Measurements from ENCODE around the gene KIF6. TPM values are rescaled to one million over a fixed set of nuclear protein-coding genes. Genes with fewer than 3 reads are reported as not detected.

Gene KIF6
- total RNA-seq, 4 donors from 2014 or later = 0.47 to 2.3 (median 0.97) TPM

DNA sequence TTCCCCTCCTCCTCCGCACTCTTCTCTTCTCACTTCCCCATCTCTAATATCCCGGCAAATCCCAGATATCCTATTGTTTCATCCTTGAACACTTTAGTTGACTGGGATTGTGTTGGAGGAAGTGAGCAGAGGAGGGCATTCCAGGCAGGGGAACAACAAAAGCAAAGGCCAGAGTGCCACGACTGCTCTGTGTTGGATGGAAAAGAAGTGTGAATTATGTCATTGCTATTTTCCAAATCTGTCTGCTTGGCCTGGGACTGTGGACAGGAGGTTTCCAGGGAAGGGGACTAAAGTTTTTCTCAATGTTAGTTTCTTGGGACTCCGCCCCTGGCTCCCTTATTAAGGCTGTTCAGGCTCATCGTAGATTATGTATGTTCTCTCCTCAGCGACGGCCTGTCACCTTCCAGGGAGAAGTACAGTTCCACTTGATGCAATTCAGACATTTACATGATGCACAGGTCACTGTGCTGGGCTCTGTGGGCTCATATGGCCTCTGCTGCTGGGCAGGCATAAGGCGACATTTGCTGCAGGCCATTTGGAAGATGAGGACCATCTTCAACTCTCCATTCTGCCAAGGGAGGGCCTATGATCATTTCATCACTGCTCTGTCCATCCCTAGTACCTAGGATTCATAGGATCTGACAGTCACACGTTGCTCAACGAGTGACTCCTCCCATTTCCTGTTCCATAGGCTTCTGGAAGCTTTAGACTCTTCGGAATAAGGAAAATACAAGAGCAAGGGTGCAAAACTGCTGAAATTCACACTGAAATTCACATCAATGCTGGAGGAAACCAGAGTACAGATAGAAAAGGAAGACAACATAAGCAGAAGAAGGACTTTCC is 303.6 kb downstream of the KIF6 start:
- no peaks in the 10 kb centered on the region for H3K27me3 ChIP-seq
- peak overlapping the region in 3 of 4 donors; percentile 72 to 84 (median 83) for H3K27ac ChIP-seq
- H3K36me3 ChIP-seq = no peaks in the 10 kb centered on the region
- no peaks in the 10 kb centered on the region for H3K9me3 ChIP-seq
- H3K4me3 ChIP-seq = no peak overlapping the region
- no peak for TF ChIP-seq EP300 (IDR thresholded peaks at IDR 0.05)
- TF ChIP-seq, protein P1, sequence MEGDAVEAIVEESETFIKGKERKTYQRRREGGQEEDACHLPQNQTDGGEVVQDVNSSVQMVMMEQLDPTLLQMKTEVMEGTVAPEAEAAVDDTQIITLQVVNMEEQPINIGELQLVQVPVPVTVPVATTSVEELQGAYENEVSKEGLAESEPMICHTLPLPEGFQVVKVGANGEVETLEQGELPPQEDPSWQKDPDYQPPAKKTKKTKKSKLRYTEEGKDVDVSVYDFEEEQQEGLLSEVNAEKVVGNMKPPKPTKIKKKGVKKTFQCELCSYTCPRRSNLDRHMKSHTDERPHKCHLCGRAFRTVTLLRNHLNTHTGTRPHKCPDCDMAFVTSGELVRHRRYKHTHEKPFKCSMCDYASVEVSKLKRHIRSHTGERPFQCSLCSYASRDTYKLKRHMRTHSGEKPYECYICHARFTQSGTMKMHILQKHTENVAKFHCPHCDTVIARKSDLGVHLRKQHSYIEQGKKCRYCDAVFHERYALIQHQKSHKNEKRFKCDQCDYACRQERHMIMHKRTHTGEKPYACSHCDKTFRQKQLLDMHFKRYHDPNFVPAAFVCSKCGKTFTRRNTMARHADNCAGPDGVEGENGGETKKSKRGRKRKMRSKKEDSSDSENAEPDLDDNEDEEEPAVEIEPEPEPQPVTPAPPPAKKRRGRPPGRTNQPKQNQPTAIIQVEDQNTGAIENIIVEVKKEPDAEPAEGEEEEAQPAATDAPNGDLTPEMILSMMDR (IDR thresholded peaks at IDR 0.05) = no peak
- no peak for TF ChIP-seq POLR2A (IDR thresholded peaks at IDR 0.05)
- no peak for TF ChIP-seq POLR2AphosphoS5 (IDR thresholded peaks at IDR 0.05)
- no peak for ATAC-seq
- H3K4me1 ChIP-seq = peaks cover 0 to 53% (median 15%) of the 10 kb centered on the region in 3 donors
- 53 to 67% methylated on average over 6 to 8 of the region's 11 CpGs for WGBS, 2 donors (ENCODE audit: low coverage in 1 of 2)

DNA sequence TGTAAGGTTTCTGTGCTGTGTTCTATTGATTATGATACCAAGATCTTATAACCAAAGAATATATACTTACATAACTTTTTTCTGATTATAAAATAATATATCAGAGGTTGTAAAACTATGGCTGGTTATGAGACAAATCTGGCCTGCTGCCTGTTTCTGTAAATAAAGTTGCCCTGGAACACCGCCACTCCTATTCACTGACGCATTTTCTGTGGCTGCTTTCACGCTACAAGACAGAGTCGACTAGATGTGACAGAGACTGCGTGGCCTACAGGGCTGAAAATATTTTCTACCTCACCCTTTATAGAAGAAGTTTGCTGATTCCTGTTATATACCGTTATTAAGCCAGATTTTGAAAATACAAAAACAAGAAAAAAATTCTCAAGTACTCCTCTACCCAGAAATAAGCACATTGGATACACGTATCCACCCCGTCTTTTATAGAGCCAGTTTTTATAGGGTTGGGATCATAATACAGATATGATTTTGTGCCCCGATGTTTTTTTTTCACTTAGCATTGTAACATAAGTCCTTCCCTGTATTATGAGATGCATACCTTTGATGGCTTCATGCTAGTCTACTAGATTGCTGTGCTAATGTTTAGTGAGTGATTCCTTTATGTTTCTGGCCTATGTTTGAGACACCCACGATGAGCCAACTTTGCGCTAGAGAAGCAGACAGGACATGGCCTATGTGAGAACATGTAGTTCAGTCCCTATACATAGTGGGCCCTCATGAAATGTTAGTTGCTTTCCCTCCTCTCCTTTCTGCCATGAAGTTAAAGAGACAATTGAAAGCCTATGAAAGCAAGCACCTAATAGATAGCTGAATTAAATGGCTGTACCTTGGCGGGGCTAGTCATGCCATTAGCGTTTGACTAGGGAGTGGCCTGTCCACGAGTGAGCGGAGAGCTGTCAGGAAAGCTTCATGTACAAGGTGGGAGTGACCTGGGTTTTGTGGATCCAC is 304.6 kb downstream of the KIF6 start:
- Histone ChIP-seq H3K4me1 (peaks cover 0 to 43% (median 7%) of the 10 kb centered on the region in 3 donors), H3K4me3 (no peak overlapping the region), H3K27ac (peak overlapping the region; percentile 72 to 84 (median 80)), H3K9me3 (no peaks in the 10 kb centered on the region), H3K27me3 (no peaks in the 10 kb centered on the region), H3K36me3 (no peaks in the 10 kb centered on the region)
- peak; percentile 80 for ATAC-seq
- 60 to 61% methylated on average over 14 to 15 of the region's 15 CpGs for WGBS, 2 donors (ENCODE audit: low coverage in 1 of 2)
- TF ChIP-seq, protein P1 (IDR thresholded peaks at IDR 0.05) = no peak
- TF ChIP-seq EP300 (IDR thresholded peaks at IDR 0.05) (peak; percentile 11), POLR2AphosphoS5 (IDR thresholded peaks at IDR 0.05) (peak; percentile 71), POLR2A (IDR thresholded peaks at IDR 0.05) (no peak)

DNA sequence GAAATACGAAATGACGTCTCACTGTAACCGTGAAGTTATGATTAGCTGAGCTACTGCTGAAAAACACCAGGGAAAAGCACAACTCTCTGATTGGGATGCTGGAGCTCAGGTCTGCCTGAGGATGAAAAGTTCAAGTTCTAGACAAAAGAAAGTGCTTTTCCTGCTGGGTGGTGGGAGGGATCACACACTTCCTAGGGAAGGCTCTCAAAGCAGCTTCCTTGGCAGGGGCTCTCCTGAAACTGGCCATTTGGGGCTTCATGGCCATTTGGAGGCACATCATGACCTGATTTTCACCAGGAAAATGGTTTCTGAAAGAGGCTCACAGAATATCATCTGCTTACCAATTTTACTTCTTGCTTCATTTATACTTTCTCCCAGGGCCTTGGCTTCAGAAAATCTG is 305.6 kb downstream of the KIF6 start:
- H3K4me1 ChIP-seq = peaks cover 0 to 38% (median 7%) of the 10 kb centered on the region in 3 donors
- H3K4me3 ChIP-seq = no peak overlapping the region
- no peaks in the 10 kb centered on the region for H3K9me3 ChIP-seq
- no peaks in the 10 kb centered on the region for H3K27me3 ChIP-seq
- no peaks in the 10 kb centered on the region for H3K36me3 ChIP-seq
- WGBS, 2 donors (ENCODE audit: low coverage in 1 of 2) = 87% methylated on average over 3 of the region's 3 CpGs; no CpG with 5 or more reads in 1 of the 2 donors
- TF ChIP-seq POLR2AphosphoS5 (IDR thresholded peaks at IDR 0.05) = no peak
- TF ChIP-seq EP300 (IDR thresholded peaks at IDR 0.05) = no peak
- TF ChIP-seq, protein P1 (IDR thresholded peaks at IDR 0.05) = no peak
- no peak for TF ChIP-seq POLR2A (IDR thresholded peaks at IDR 0.05)
- no peak for ATAC-seq
- peak overlapping the region in 2 of 4 donors; percentile 72 to 83 for H3K27ac ChIP-seq

DNA sequence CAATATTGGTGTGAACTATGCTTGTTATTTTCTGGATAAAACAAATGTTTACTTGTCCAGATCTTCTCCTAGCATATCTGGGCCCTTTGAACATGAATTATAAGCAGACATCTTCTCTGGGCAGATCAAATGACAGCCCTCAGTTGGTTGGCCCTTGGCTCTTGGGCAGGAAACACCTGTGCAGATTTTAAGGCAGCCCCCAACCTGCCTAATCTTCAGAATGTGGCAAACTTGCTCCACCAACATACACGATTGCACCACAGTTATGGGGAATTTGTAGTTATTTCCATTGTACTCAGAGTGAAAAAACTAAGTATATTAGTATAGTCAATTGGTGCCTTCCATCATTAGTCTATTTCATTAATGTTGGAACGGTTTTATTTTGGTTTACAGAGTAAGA is 307.8 kb downstream of the KIF6 start:
- no peak overlapping the region for H3K4me3 ChIP-seq
- ATAC-seq = no peak
- 76 to 87% methylated on average over 2 of the region's 2 CpGs for WGBS, 2 donors (ENCODE audit: low coverage in 1 of 2)
- peaks cover 0 to 32% (median 7%) of the 10 kb centered on the region in 3 donors for H3K4me1 ChIP-seq
- H3K9me3 ChIP-seq = no peaks in the 10 kb centered on the region
- no peaks in the 10 kb centered on the region for H3K36me3 ChIP-seq
- H3K27ac ChIP-seq = no peak overlapping the region
- TF ChIP-seq EP300 (IDR thresholded peaks at IDR 0.05) = no peak
- no peak for TF ChIP-seq POLR2AphosphoS5 (IDR thresholded peaks at IDR 0.05)
- no peak for TF ChIP-seq POLR2A (IDR thresholded peaks at IDR 0.05)
- TF ChIP-seq, protein P1 (IDR thresholded peaks at IDR 0.05) = no peak
- no peaks in the 10 kb centered on the region for H3K27me3 ChIP-seq

Data from gastroesophageal sphincter (tissue), 4 donors.